Measurements from ENCODE around the gene DAD1.

DNA sequence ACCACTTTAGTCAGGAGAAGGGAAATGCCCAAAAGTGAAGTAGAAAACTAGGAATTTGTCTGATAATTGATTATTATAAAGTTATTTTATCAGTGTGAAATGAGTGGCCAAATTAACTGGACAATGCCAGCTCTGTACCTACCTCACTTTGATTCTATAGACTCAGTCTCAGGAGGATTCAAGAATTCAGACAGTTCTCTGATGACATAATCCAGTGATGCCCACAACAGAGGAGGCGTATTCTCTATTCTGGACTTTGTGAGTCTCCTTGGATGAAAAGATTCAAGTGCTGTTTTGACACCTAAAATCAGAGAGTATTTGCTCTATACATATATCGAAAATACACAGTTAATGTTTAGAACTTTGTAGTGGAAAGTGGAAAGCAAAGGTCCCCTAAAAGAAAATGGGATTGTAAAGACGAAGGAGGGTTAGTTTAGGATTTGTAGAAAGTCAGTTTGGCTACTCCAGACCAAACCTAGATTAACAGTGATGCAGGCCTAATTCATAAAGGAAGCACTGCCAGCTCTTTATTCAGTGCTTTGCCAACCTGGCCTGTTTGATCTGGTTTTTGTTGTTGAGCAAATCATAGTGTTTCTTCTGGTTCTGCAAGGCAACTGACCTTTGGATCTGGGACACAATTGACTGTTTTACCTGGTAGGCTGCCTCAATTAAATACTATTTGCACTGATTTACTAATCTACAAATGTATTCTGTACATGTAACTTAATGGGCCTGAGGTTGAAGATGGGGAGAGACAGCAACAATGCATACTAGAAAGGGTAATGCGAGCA is 67.4 kb downstream of the DAD1 start:
- no peak for TF ChIP-seq POLR2A (IDR thresholded peaks at IDR 0.05; ENCODE audit: borderline replicate concordance, extremely low read depth, insufficient read depth, insufficient read length)
- no peak for TF ChIP-seq RAD21 (IDR thresholded peaks at IDR 0.05; ENCODE audit: low read depth)
- TF ChIP-seq, protein P1, sequence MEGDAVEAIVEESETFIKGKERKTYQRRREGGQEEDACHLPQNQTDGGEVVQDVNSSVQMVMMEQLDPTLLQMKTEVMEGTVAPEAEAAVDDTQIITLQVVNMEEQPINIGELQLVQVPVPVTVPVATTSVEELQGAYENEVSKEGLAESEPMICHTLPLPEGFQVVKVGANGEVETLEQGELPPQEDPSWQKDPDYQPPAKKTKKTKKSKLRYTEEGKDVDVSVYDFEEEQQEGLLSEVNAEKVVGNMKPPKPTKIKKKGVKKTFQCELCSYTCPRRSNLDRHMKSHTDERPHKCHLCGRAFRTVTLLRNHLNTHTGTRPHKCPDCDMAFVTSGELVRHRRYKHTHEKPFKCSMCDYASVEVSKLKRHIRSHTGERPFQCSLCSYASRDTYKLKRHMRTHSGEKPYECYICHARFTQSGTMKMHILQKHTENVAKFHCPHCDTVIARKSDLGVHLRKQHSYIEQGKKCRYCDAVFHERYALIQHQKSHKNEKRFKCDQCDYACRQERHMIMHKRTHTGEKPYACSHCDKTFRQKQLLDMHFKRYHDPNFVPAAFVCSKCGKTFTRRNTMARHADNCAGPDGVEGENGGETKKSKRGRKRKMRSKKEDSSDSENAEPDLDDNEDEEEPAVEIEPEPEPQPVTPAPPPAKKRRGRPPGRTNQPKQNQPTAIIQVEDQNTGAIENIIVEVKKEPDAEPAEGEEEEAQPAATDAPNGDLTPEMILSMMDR (IDR thresholded peaks at IDR 0.05 in 2 of 3, conservative IDR thresholded peaks at IDR 0.05 in 1 of 3; ENCODE audit: borderline replicate concordance in 1 of 3, insufficient read depth in 1 of 3, low read depth in 2 of 3, low read length in 2 of 3) = no peak
- TF ChIP-seq SIN3A (IDR thresholded peaks at IDR 0.05; ENCODE audit: low read depth) = no peak
- TF ChIP-seq POLR2AphosphoS5 (IDR thresholded peaks at IDR 0.05; ENCODE audit: low read depth, low read length) = no peak
- TF ChIP-seq ZNF274 (IDR thresholded peaks at IDR 0.05; ENCODE audit: low read depth, low read length) = no peak
- no peak for TF ChIP-seq ZFX (IDR thresholded peaks at IDR 0.05)
- TF ChIP-seq SRF (IDR thresholded peaks at IDR 0.05; ENCODE audit: low read depth) = no peak
